ENCODE measurements around the gene UBE2QL1.

Gene UBE2QL1

DNA sequence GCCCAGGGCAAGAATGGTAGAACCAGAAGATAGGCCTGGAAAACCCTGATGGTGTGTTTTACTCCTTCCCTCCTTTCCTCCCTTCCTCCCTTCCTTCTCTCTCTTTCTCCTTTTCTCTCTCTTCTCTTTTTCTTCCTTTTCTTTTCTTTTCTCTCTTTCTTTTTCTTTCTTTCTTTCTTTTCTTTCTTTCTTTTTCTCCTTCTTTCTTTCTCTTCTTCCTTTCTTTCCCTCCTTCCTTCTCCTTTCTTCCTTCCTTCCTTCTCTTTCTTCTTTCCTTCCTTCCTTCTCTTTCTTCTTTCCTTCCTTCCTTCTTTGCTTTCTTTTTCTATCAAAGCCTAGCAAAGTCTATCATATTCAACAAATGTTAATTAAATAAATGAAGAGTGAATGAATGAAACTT lies 24.0 kb upstream of the UBE2QL1 start:
- DNase-seq (ENCODE audit: insufficient read length, low spot score) (no peak), FAIRE-seq (no peak)
- TF ChIP-seq POU2F2 (IDR thresholded peaks at IDR 0.05; ENCODE audit: low read depth, low read length), result no peak
- no peak for TF ChIP-seq PAX5 (IDR thresholded peaks at IDR 0.05; ENCODE audit: insufficient read depth, low read length, severe bottlenecking)
- no peak for TF ChIP-seq TAF1 (IDR thresholded peaks at IDR 0.05; ENCODE audit: low read depth, low read length)
- no peak for TF ChIP-seq POLR2AphosphoS5 (IDR thresholded peaks at IDR 0.05; ENCODE audit: low read depth, low read length)
- TF ChIP-seq SPI1 (IDR thresholded peaks at IDR 0.05; ENCODE audit: low read depth, low read length), result no peak
- TF ChIP-seq POLR2A (IDR thresholded peaks at IDR 0.05; ENCODE audit: low read depth, low read length), result no peak

DNA sequence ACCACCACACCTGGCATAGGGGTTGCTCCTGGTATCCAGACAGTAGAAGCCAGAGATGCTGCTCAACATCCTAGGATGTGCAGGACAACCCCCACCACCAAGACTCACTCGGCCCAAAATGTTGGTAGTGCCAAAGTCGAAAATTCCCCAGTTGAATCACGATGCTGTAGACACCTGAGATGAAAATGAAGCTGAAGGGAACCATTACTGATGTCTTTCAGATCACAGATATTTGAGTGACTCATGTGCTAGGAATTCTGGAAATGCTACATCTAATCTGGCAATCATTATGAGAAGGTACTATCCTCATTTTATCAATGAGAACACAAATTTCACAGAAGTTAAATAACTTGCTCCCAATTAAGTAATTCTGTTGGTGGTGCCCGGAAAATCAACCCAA lies 21.0 kb upstream of the UBE2QL1 start:
- DNase-seq (ENCODE audit: insufficient read length, low spot score) (no peak), FAIRE-seq (no peak)
- no peak for TF ChIP-seq TAF1 (IDR thresholded peaks at IDR 0.05; ENCODE audit: low read depth, low read length)
- no peak for TF ChIP-seq SPI1 (IDR thresholded peaks at IDR 0.05; ENCODE audit: low read depth, low read length)
- TF ChIP-seq PAX5 (IDR thresholded peaks at IDR 0.05; ENCODE audit: insufficient read depth, low read length, severe bottlenecking), result no peak
- no peak for TF ChIP-seq POU2F2 (IDR thresholded peaks at IDR 0.05; ENCODE audit: low read depth, low read length)
- no peak for TF ChIP-seq POLR2A (IDR thresholded peaks at IDR 0.05; ENCODE audit: low read depth, low read length)
- no peak for TF ChIP-seq POLR2AphosphoS5 (IDR thresholded peaks at IDR 0.05; ENCODE audit: low read depth, low read length)

GRCh38 chr5:6430418-6431028 lies 18.1 kb upstream of the UBE2QL1 start:
- DNase-seq (ENCODE audit: insufficient read length, low spot score), result no peak
- no peak for TF ChIP-seq SPI1 (IDR thresholded peaks at IDR 0.05; ENCODE audit: low read depth, low read length)
- TF ChIP-seq TAF1 (IDR thresholded peaks at IDR 0.05; ENCODE audit: low read depth, low read length), result no peak
- TF ChIP-seq POU2F2 (IDR thresholded peaks at IDR 0.05; ENCODE audit: low read depth, low read length), result no peak
- no peak for TF ChIP-seq POLR2A (IDR thresholded peaks at IDR 0.05; ENCODE audit: low read depth, low read length)
- no peak for TF ChIP-seq POLR2AphosphoS5 (IDR thresholded peaks at IDR 0.05; ENCODE audit: low read depth, low read length)
- TF ChIP-seq PAX5 (IDR thresholded peaks at IDR 0.05; ENCODE audit: insufficient read depth, low read length, severe bottlenecking), result no peak
- FAIRE-seq, result no peak

GRCh38 chr5:6431214-6432195 lies 17.2 kb upstream of the UBE2QL1 start:
- TF ChIP-seq SPI1 (IDR thresholded peaks at IDR 0.05; ENCODE audit: low read depth, low read length), result no peak
- no peak for TF ChIP-seq POLR2AphosphoS5 (IDR thresholded peaks at IDR 0.05; ENCODE audit: low read depth, low read length)
- no peak for TF ChIP-seq POLR2A (IDR thresholded peaks at IDR 0.05; ENCODE audit: low read depth, low read length)
- TF ChIP-seq POU2F2 (IDR thresholded peaks at IDR 0.05; ENCODE audit: low read depth, low read length), result no peak
- TF ChIP-seq TAF1 (IDR thresholded peaks at IDR 0.05; ENCODE audit: low read depth, low read length), result no peak
- no peak for TF ChIP-seq PAX5 (IDR thresholded peaks at IDR 0.05; ENCODE audit: insufficient read depth, low read length, severe bottlenecking)
- DNase-seq (ENCODE audit: insufficient read length, low spot score) (no peak), FAIRE-seq (no peak)

DNA sequence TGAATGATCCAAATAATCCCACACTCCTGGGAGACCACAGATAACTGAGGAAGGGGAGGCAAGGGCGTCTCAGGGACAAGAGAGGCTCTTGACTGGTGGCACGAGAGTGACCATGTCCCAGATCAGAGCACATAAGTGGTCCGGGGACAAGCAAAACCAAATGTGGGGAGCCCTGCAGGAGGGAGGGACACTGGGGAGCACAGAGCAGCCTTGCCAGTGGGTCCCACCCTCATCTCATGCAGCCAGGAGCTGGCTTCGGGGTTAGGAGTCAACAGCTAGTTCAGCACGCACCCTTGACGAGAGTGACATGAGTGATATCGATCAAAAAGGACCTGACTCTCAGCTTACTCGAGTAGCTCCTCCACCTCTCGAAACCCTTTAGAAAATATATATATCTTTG lies 16.5 kb upstream of the UBE2QL1 start:
- TF ChIP-seq POU2F2 (IDR thresholded peaks at IDR 0.05; ENCODE audit: low read depth, low read length), result no peak
- FAIRE-seq (no peak), DNase-seq (ENCODE audit: insufficient read length, low spot score) (no peak)

GRCh38 chr5:6434731-6435130 lies 13.9 kb upstream of the UBE2QL1 start:
- TF ChIP-seq POLR2AphosphoS5 (IDR thresholded peaks at IDR 0.05; ENCODE audit: low read depth, low read length) (no peak), POU2F2 (IDR thresholded peaks at IDR 0.05; ENCODE audit: low read depth, low read length) (no peak), PAX5 (IDR thresholded peaks at IDR 0.05; ENCODE audit: insufficient read depth, low read length, severe bottlenecking) (no peak), SPI1 (IDR thresholded peaks at IDR 0.05; ENCODE audit: low read depth, low read length) (no peak), TAF1 (IDR thresholded peaks at IDR 0.05; ENCODE audit: low read depth, low read length) (no peak), POLR2A (IDR thresholded peaks at IDR 0.05; ENCODE audit: low read depth, low read length) (no peak)
- DNase-seq (ENCODE audit: insufficient read length, low spot score) (no peak), FAIRE-seq (no peak)

DNA sequence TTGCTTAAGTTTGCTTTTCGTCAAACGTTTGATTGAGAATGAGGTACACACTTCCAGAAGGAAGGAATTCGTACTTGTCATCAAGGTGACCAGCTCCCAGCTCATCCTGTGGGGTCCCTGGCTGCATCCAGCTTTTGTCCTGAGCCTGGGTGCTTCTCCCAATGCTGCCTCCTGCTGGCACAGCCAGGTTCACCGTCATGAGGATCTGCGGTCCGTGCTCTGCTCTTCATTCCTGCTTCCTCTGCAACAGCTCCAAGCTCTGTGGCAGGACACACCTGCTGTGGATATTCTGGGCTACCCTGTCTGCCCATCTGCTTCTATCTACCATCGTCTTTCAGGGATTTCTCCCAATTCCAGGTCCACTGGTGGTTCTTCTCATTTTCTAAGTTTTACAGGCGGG lies 13.3 kb upstream of the UBE2QL1 start:
- TF ChIP-seq TAF1 (IDR thresholded peaks at IDR 0.05; ENCODE audit: low read depth, low read length) (no peak), PAX5 (IDR thresholded peaks at IDR 0.05; ENCODE audit: insufficient read depth, low read length, severe bottlenecking) (no peak), POU2F2 (IDR thresholded peaks at IDR 0.05; ENCODE audit: low read depth, low read length) (no peak), POLR2A (IDR thresholded peaks at IDR 0.05; ENCODE audit: low read depth, low read length) (no peak), SPI1 (IDR thresholded peaks at IDR 0.05; ENCODE audit: low read depth, low read length) (no peak), POLR2AphosphoS5 (IDR thresholded peaks at IDR 0.05; ENCODE audit: low read depth, low read length) (no peak)
- no peak for DNase-seq (ENCODE audit: insufficient read length, low spot score)
- FAIRE-seq, result no peak

DNA sequence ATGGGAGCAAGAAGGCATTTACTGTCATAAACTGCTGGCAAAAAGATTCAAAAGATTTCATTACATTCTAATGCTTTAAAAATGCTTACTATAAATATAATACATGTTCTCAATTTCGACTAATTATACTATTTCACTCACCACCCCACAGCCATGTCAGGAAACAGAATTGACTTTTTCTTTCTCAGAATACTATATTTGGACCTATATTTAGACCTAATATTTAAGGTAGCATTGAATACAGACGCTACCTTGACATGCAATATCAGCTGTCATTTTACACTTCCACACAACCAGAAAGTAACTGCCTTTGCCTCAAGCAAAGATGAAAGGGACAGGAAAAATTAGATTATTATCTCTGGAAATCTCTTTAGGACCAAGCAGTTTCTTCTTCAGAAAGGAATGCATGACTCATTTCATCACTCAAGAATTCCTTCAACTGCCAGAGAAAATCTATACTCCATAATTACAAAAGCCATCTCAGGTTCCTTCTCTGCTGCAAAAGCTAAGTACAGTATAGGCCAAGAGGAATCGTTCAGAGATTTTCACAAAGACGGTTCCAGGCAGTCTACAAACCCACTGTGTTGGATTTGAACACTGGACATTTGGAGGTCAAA lies 11.8 kb upstream of the UBE2QL1 start:
- TF ChIP-seq POLR2AphosphoS5 (IDR thresholded peaks at IDR 0.05; ENCODE audit: low read depth, low read length), result no peak
- no peak for TF ChIP-seq POLR2A (IDR thresholded peaks at IDR 0.05; ENCODE audit: low read depth, low read length)
- no peak for TF ChIP-seq PAX5 (IDR thresholded peaks at IDR 0.05; ENCODE audit: insufficient read depth, low read length, severe bottlenecking)
- TF ChIP-seq TAF1 (IDR thresholded peaks at IDR 0.05; ENCODE audit: low read depth, low read length), result no peak
- TF ChIP-seq SPI1 (IDR thresholded peaks at IDR 0.05; ENCODE audit: low read depth, low read length), result no peak
- no peak for TF ChIP-seq POU2F2 (IDR thresholded peaks at IDR 0.05; ENCODE audit: low read depth, low read length)
- DNase-seq (ENCODE audit: insufficient read length, low spot score) (no peak), FAIRE-seq (no peak)

All from GM12891 (cell line).